GM18520 (cell line): Measurements from ENCODE around the gene AP3D1.
"Not testable (repeated sequence)": the region's sequence is repeated elsewhere in the genome, so short reads cannot be mapped to it uniquely, and the experiment has no call there.

ENCODE experiments used
- ATAC-seq: cut with Tn5 transposase; IDR thresholded peaks from one replicate; pipeline ENCODE4 v1.9.1; 2021; ENCODE audit not compliant: unreplicated experiment

AP3D1 gene

DNA sequence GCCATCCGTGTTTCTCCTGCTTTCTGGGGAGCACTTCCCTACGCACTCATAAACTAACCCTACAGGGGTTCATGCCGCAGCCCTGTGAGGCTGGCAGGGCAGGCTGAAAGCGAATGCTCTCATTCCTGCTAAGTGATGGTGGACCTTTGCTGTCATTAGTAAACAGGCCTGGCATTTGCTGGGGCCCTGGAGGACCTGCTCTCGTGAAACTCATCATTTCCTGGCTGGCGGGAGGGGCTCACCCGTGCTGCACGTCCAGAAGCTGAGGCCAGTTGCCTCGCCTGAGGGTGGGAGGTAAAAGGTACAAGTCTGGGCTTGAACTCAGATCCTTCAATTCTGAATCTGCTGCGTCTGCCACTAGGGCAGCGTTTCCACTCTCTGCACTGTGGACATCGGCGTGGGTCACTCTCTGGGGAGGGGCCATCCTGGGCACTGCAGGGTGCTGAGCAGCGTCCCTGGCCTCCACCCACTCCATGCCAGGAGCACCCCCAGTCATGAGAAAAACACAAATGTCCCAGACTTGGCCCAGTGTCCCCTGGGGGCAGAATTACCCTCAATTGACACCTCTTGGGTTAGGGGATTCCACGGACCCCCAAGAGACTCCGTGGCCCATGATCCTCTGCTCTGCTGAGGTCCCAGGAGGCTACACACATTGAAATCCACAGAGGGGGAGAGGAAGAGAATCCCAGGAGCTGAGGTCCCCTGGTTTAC, 62.2 kb downstream of the AP3D1 start:
- no peak for ATAC-seq

DNA sequence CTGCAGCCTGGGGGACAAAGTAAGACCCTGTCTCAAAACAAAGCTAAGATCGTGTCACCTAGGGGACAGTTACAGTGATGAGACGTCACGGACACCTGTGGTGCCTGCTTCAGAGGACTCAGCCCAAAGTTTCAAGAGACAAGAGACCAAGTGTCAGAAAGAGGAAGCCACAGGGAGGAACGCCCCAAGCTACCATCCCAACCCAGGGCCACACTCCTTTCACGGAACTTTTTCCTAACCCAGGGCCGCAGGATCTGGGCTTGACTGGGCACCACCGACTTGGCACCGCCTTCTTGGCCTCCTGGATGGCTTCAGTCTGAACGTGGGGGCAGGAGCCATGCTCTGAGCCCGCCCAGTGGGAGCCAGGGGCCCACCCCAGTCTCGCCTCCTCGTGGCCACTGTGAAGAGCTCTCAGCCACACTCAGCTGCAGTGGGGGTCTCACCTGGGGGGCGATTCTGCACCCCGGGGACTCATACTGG, 63.7 kb downstream of the AP3D1 start:
- no peak for ATAC-seq

DNA sequence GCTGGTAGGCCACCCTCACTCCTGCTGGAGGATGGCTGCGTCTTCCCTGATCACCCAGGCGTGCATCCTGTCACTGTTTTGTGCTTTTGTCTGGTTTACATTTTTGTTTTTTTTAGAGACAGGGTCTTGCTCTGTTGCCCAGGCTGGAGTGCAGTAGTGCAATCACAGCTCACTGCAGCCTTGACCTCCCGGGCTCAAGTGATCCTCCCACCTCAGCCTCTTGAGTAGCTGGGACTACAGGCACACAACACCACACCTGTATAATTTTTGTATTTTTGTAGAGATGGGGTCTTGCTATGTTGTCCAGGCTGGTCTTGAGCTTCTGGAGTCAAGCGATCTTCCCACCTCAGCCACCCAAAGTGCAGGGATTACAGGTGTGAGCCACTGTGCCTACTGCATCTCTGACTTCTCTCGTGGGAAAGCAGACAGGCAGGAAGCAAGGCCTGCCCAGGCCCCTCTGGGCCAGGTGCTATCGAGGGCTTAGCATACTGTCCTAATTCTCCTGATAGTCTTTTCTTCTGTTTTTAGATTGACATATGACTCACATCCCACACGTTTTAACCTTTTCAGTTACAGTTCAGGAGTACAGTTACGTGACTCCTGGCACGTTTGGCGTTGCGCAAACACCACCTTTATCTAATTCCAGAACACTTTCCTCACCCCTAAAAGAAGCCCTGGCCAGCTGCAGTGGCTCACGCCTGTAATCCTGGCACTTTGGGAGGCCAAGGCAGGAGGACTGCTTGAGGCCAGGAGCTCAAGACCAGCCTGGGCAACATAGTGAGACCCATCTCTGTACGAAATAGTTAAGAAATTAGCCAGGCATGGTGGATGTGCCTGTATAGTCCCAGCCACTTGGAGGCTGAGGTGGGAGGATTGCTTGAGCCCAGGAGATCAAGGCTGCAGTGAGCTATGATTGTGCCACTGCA, 64.4 kb downstream of the AP3D1 start:
- not testable (repeated sequence) for ATAC-seq

DNA sequence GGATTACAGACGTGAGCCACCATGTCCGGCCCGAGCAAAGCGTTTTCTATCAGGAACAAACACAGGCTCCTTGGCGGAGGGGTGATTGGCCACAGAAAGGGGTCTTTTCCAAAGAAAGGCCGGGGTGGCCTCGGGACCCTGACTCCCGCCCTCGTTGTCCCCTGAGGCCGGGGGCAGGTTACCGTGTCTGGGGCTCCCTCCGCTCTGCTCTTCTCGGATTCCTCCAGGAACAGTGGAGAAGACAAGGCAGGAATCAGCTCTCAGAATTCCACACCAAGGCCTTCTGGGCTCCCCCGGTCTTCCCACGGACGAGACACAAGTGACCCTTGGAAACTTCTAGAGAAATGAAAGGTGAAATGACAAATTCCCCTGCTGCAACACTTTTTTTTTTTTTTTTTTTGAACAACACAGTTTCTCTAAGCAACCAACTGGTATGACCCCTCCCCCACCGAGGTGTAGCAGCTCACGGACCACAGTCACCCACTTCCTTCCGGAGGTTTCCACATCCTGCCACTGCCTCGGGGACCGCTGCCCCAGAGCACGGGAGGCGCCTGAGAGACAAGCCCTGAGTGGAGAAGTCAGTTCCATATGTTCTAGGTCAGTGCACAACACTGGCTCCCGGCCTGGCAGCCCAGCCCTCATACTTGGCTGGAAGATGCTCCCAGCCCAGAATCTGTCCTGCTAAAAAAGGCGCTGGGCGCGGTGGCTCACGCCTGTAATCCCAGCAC, 66.2 kb downstream of the AP3D1 start:
- ATAC-seq = peak; percentile 27

DNA sequence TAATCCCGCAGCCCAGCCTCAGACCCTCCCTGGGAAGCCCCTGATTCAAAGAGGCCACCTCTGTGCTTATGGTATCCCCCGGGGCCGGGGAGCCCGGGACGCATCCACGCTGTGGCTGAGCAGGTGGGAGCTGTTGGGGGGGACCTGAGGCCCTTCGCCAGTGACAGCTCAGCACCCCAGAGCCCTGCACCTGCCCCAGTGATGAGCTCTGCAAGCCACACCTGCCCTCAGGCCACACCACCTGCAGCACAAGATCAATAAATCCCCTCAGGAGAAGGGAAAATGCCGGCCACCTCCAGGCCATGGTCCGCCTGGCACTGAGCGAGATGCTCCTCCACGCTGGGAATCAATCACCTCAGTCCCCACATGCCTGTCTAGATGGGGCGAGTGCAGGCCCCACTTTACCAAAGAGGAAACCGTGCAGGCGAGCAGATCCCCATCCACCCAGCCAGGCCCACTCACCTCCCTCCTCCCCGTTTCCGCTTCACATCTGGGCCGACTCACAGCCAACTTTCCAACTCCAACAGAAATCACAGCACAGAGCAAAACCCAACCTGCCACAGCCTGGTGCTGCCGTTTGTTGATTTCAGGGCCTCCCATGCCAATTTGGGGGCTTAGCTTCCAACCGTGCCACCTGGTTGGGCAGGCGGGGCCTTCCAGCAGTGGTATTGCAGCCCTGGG, 68.1 kb downstream of the AP3D1 start:
- no peak for ATAC-seq

DNA sequence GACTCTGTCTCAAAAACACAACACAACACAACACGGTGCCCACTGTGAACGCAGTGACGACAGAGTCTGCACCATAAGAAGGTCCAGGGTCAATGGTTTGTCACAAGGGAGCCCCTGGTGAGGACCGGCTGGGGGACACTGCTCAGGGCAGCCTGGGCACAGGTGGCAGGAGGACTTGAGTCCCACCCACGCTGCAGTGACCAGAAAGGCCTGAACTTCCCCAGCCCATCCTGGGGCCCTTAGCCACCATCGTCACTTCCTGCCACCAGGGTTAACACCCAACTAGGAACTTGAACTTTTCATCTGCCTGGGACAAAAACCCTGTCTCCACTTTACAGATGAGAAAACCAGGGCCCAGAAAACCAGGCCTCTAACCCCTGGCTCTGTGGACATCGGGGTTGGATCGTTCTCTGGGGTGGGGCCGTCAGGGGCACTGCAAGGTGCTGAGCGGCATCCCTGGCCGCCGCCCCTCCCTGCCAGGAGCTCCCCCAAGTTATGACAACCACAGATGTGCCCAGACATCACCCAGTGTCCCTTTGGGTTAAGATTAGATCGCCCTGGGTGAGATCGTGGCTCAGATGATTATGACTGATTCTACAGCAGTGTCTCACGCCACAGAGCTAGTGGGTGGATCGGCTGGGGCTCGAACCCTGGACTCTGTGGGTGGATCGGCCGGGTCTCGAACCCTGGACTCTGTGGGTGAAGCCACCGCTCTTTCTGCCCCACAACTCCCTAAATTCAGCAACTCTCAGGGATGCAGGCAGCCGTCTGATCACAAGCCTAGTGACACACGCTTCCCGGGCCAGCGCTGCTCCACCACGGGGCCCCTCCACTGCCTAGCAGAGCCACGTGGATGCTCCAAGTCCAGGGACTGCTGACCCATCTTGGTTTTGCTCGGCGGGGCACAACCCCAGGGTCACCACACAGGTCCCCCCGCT, 69.2 kb downstream of the AP3D1 start:
- no peak for ATAC-seq

DNA sequence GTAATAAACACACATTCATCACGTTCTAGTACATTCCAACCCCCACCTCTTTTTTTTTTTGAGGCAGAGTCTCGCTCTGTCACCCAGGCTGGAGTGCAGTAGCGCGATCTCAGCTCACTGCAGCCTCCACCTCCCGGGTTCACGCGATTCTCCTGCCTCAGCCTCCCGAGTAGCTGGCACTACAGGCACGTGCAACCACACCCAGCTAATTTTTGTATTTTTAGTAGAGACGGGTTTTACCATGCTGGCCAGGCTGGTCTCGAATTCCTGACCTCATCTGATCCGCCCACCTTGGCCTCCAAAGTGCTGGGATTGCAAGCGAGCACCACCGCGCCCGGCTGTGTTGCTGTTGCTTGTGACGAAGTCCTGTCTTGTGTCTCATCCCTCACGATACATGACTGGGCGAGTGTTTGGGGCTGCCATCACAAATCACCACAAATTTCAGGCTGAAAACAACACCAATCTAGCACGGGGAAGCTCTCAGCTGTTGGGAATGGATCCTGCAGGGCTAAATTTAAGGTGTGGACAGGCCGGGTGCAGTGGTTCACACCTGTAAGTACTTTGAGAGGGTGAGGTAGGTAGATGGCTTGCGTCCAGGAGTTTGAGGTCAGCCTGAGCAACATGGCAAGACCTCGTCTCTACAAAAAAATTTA, 70.9 kb downstream of the AP3D1 start:
- ATAC-seq = no peak

DNA sequence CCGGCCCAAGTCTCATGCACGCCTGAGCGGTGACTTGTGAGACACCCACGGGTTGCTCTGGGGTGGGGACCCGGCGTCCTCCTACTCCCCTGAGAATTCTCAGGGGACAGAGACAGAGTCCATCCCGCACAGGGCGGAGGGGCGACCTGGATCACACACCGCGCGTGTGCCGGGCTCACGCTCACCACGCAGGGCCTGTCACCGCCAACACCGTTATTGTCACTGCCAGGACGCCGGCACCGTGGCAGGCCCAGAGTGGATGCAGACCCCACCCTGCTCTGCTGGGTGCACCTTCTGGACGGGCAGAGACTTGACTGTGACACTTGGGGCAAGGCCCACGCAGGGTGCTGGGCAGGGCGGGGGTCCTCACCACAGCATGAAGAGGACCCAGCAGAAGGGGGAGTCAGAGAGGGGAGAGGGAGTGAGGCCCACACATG, 71.5 kb downstream of the AP3D1 start:
- no peak for ATAC-seq

DNA sequence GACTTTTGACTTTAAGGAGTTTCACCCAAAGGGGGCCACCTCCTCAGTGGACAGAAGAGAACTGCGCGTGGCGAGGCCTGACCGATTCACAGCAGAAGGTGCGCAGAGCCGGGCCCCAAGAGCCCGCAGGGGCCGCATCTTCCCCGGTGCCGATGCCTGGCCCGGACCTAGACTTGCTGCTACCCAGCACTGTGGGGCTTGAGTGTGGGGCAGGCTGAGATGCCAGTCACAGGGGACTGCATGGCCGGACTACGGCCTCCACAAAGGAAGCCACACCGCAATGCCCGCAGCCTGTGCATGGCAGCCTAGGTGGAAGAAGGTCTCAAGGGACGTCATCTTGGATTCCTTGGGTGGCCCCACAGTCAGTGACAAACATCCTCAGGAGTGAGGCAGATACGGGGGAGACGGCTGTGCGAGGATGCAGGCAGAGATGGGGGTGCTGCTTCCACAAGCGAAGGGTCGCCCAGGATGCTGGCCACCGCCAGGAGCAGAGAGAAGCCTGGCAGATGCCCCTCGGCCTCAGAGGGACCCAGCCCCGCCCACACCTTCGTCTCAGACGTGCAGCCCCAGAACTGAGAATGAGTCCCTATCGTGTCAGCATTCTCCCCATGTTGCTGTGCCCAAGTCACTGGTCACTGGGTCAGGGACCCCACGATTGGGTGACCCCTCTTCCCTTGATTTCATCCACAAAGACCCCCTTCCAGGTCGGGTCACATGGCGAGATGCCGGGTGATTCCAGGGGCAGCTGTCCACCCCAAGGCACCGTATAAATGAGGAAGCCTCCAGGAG, 72.1 kb downstream of the AP3D1 start:
- no peak for ATAC-seq

DNA sequence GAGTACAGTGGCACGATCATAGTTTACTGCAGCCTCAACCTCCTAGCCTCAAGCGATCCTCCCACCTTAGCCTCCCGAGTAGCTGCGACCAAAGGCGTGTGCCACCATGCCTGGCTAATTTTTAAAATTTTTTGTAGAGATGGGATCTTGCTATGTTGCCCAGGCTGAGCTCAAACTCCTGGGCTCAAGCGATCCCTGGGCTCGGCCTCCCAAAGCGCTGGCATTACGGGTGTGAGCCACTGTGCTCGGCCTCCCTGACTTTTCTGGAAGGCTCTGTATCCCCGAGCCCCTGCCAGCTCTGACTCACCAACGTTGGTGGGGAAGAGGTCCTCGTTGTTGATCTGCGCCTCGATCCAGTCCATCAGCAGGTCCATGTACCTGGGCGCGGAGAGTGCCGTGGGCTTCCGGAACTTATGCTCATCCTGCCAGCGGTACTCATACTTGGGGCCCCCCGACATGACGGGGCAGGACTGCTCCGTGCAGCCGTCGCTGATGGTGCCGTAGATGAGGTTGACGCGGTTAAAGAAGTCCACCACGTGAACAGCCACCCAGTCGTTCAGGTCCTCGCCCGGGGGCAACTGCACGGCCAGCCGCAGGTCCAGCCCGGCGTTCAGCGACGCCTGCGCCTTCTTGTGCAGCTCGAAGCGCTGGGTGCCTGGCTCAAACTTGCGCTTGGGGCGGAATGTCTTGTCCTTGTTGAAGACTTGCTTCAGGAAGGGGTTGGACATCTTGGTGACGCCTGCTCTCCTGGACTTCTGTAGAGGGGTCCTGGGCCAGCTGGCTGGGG, 73.3 kb downstream of the AP3D1 start:
- ATAC-seq = no peak

DNA sequence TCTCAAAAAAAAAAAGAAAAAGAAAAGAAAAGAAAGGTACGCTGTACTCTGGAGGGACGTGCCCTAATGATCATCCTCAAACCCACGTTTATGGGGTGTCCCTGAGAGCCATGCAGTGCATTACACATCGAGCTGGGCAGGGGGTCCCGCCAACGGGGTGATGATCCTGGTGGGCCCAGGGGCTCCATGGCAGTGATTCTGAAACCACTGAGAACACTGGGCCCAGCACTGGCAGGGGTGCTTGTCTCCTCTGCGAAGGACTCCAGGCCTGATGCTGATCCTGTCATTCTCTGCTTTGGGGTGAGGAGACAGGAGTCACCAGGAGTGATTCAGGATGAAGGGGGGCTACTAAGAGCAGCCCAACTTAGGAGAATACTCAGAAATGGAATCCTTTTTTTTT, 74.0 kb downstream of the AP3D1 start:
- no peak for ATAC-seq

DNA sequence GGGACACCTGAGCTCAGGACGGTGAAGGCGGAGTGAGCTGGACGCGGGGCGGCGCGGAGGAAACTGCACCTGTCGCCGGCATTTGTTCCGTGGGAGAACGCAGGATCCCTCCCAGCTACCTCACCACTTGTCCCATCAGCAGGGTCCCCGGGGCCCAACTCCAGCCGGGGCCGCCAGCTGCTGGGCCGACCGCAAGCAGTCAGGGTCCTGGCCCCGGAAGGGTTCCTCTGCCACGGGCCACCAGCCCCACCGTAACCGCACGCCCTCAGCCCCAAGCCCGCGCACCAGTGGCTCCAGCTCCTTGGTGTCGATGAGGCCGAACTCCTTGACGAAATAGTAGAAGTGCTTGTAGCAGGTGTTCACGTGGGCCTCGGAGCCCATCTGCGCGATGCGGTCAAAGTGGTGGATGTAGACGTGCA, 74.8 kb downstream of the AP3D1 start:
- ATAC-seq = no peak

DNA sequence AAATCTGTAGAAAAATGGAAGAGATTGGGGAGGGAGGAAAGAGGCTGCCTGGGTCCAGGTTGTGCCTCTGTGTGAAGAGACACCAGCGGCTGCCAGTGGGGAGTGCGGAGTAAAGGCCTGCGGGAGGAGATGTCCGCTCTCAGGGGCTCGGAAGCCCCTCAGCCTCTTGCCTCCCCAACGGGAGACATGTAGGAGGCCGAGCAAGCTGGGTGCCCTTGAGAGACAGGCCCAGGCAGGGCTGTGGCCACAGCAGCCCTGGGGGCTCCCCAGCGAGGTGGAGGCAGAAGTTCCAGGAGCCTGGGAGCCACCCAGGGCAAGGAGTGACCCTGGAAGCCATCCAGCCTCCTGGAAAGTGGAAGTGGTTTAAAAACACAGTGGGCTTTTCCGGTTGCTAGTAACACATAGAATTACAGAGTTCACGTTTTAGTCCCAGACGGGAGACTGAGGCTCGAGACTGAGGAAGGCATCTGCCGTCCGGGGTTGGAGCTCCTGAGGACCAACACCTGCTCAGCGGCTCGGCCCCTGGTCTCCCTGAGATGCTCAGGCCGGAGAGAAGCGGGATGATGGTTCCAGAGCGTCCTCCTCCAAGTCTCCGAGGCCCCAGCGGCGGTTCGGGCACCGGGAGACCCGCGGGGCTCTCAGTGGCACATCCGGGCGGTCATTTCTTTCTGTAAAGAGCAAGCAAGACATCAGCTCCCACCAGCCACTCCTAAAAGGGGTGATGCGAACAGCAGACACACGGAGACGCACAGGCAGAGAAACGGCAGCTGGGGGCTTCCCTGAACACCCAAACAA, 78.4 kb downstream of the AP3D1 start:
- ATAC-seq = no peak

DNA sequence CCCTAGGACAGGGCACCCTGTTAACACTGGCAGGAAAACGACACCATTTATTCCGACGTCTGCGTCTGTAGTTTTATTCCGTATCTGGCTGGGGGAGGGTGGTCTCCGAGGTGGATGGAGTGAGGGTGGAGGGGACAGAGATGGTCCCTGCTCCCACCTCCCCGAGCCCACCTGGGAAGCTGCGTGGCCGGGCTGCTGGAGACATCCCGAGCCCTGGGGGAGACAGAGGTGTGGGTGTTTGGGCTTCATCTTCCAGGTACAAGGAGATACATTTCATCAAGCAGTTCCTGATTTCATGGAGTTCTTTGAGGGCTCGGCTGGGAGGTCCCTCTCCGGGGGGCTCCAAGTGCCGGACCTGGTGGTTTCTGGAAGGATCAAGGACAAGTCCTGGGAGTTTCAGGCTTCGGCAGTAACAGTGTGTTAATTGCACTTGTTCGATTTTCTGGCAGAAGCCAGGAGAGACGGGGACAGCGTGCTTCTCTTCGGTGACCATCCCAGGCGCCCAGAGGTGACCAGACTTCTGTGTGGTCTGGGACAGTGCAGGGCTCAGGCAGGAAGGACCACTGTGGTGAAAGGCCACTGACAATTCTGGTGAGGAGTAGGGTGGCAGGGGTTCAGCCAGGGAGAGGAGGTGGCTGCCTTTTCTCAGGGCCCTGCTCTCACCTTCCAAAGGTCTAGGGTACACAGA, 80.2 kb downstream of the AP3D1 start:
- ATAC-seq = no peak

DNA sequence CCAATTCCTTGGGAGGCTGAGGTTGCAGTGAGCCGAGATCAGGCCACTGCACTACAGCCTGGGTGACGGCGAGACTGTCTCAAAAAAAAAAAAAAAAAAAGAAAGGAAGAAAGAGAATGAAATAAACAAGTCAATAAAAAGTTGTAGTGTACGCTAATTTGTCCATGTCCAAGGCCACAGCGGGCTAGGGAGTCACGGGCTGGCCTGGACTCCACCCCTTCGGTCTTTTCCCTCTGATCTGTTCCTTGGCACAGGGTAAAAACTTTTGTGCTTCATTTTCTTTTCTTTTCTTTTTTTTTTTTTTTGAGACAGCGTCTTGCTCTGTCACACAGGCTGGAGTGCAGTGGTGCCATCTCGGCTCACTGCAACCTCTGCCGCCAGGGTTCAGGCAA, 80.9 kb downstream of the AP3D1 start:
- ATAC-seq = no peak

DNA sequence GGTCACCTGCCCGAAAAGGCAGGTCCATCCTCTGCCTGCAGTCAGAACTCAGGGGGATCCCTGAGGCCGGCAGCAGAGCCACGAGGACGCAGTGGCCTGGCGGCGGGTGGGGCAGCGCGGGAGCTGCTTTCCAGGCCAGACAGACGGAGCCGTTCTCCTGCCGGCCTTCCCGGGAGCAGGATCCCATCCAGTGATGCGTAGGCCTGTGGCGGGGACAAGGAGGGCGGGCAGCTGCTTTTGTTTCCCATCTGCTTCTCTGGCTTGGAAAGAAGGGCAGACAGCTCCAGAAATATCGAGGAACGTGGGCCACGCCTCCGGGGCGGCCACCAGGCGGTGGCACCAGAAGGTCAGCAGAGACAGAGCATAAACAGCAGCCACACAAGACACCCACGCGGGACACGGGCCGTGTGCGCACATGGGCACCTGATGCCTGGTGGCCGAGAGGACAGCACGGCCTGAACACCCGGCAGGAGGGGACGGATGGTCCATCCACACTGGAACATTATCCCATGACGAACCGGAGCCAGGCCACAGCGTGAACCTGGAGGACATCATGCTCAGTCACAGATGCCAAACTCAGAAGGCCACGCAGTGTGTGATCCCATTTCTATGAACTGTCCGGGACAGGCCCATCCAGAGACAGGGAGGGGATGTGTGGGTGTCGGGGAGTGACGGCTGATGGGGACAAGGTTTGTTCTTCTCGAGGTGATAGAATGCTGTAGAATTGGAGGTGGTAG, 86.4 kb downstream of the AP3D1 start:
- no peak for ATAC-seq
